ENCODE data around the gene MYO19. TPM values are rescaled to one million over a fixed set of nuclear protein-coding genes. Genes with fewer than 3 reads are reported as not detected.

MYO19 gene
- total and polyA plus RNA-seq, 2 of the 4 experiments (the other 2 are of a cell fraction) = 35.8 to 55.6 TPM

DNA sequence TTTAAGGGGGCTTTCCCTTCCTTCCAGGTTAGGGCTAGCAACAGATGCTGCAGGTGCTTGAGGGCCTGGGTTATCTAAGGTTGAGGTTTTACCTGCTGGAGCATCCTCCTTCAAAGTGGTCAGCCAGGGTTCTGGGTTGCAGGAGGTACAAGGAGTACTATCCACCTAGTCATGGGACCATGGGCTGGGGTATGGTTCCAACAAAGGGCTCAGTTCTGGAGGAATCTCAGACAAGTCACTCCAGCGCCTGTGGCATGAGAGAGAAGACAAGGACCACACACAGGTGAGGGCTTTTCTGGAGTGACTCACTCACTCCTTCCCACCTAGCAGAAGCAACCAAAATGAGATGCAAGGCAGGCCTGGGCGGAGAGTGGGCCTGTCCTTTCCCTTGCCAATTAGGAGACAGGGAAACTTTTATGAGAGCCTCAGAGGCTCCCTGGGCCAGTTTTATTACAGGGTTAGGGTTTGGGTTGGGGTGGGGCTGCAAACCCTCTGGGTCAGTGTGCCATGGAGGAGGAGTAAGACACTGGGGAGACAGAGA, 2.2 kb downstream of the MYO19 start:
- H3K4me3 ChIP-seq (ENCODE audit: insufficient read depth, low read depth, low read length) = no peak overlapping the region
- no peak overlapping the region for H2BK15ac ChIP-seq (ENCODE audit: low read depth, low read length)
- peaks cover 31 to 67% of the 10 kb centered on the region in 2 experiments for H3K79me1 ChIP-seq (ENCODE audit: low read depth in 1 of 2, low read length in 2 of 2)
- H2AK9ac ChIP-seq (replicated peaks; ENCODE audit: low read depth, low read length, poor library complexity) = no peak overlapping the region
- TF ChIP-seq MAZ (IDR thresholded peaks at IDR 0.05; ENCODE audit: borderline replicate concordance, low read depth, low read length) (no peak), FOS (IDR thresholded peaks at IDR 0.05; ENCODE audit: low read depth, low read length) (no peak), BHLHE40 (IDR thresholded peaks at IDR 0.05; ENCODE audit: low read depth, low read length) (no peak), MXI1 (IDR thresholded peaks at IDR 0.05; ENCODE audit: borderline replicate concordance, low read depth, low read length) (no peak), RCOR1 (IDR thresholded peaks at IDR 0.05; ENCODE audit: insufficient replicate concordance, low read length) (no peak), NFE2L2 (IDR thresholded peaks at IDR 0.05; ENCODE audit: low read depth, low read length) (no peak), CHD1 (IDR thresholded peaks at IDR 0.05; ENCODE audit: low read depth, low read length) (no peak), RFX5 (IDR thresholded peaks at IDR 0.05; ENCODE audit: low read depth, low read length) (no peak), POLR2A (IDR thresholded peaks at IDR 0.05; ENCODE audit: low read depth, low read length) (no peak), MAFK (IDR thresholded peaks at IDR 0.05; ENCODE audit: low read depth, low read length) (no peak), RAD21 (IDR thresholded peaks at IDR 0.05; ENCODE audit: low read length) (no peak), SMC3 (IDR thresholded peaks at IDR 0.05; ENCODE audit: low read depth, low read length) (no peak), CEBPB (IDR thresholded peaks at IDR 0.05; ENCODE audit: low read depth, low read length) (no peak)
- TF ChIP-seq, protein P1, sequence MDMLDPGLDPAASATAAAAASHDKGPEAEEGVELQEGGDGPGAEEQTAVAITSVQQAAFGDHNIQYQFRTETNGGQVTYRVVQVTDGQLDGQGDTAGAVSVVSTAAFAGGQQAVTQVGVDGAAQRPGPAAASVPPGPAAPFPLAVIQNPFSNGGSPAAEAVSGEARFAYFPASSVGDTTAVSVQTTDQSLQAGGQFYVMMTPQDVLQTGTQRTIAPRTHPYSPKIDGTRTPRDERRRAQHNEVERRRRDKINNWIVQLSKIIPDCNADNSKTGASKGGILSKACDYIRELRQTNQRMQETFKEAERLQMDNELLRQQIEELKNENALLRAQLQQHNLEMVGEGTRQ (IDR thresholded peaks at IDR 0.05; ENCODE audit: low read depth, low read length) = no peak
- TF ChIP-seq, protein P2, sequence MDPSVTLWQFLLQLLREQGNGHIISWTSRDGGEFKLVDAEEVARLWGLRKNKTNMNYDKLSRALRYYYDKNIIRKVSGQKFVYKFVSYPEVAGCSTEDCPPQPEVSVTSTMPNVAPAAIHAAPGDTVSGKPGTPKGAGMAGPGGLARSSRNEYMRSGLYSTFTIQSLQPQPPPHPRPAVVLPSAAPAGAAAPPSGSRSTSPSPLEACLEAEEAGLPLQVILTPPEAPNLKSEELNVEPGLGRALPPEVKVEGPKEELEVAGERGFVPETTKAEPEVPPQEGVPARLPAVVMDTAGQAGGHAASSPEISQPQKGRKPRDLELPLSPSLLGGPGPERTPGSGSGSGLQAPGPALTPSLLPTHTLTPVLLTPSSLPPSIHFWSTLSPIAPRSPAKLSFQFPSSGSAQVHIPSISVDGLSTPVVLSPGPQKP (IDR thresholded peaks at IDR 0.05; ENCODE audit: borderline replicate concordance, low read depth, low read length) = no peak
- H3K14ac ChIP-seq (replicated peaks; ENCODE audit: low read depth, low read length) = no peak overlapping the region
- dilution Hi-C loops (cut with HindIII; ENCODE audit: low sequenced_read_pairs, unreplicated experiment) = no loop called here
- H3K36me3 ChIP-seq (ENCODE audit: control insufficient read depth, insufficient read depth, low read length) = peaks cover 21% of the 10 kb centered on the region
- no peak overlapping the region for H3K18ac ChIP-seq (ENCODE audit: low read depth, low read length)
- no peak overlapping the region for H3K56ac ChIP-seq (ENCODE audit: extremely low read depth, insufficient read depth, low read length)
- POLR2A ChIA-PET (ENCODE audit: unreplicated experiment) = no interaction called here
- WGBS, 2 experiments (ENCODE audit: extremely low coverage in 2 of 2, insufficient read length in 1 of 2) = no CpG with 5 or more reads among the region's 2 CpGs
- H2BK120ac ChIP-seq (ENCODE audit: low read depth, low read length) = no peak overlapping the region
- CTCF ChIA-PET = no interaction called here
- peaks cover 18% of the 10 kb centered on the region; the same call in 1 of the 2 replicates for H3K9me1 ChIP-seq (ENCODE audit: insufficient read depth, low read length)
- no peak overlapping the region for H2BK20ac ChIP-seq (ENCODE audit: low read depth, low read length)
- no peak overlapping the region for H4K91ac ChIP-seq (ENCODE audit: insufficient read depth, low read depth, low read length)
- no TSS peak for BruUV-seq (replicated peaks)
- no peaks in the 10 kb centered on the region for H3K9me3 ChIP-seq (ENCODE audit: control insufficient read depth, insufficient read depth, low read length)
- no peak overlapping the region for H3K27ac ChIP-seq (ENCODE audit: insufficient read depth, low read length)
- no peak overlapping the region for H3K4me2 ChIP-seq (ENCODE audit: low read depth, low read length)
- H4K20me1 ChIP-seq (ENCODE audit: insufficient read depth, low read length) = peaks cover 6% of the 10 kb centered on the region
- in situ Hi-C loops (cut with MboI; ENCODE audit: low sequenced_read_pairs) = no loop called here
- H4K8ac ChIP-seq (ENCODE audit: low read depth in 2 of 2, low read length in 2 of 2) = no peak overlapping the region
- no peak overlapping the region for H2AFZ ChIP-seq (replicated peaks; ENCODE audit: low read length, poor library complexity)
- no peak overlapping the region for H3K4ac ChIP-seq (ENCODE audit: low read depth, low read length)
- ATAC-seq (ENCODE audit: low read depth) (no peak), DNase-seq (no peak)
- no peak overlapping the region for H2AK5ac ChIP-seq (ENCODE audit: low read depth, low read length)
- H3K27me3 ChIP-seq (ENCODE audit: control insufficient read depth, insufficient read depth, low read length) = no peaks in the 10 kb centered on the region
- peaks cover 5% of the 10 kb centered on the region for H3K4me1 ChIP-seq (ENCODE audit: control insufficient read depth, insufficient read depth, low read length)
- intact Hi-C loops (cut with micrococcal nuclease) = no loop called here
- H4K5ac ChIP-seq (ENCODE audit: low read depth, low read length) = no peak overlapping the region
- no peak overlapping the region for H2BK5ac ChIP-seq (ENCODE audit: low read depth, low read length, poor library complexity, severe bottlenecking)
- H3K9ac ChIP-seq (ENCODE audit: low read depth, low read length) = no peak overlapping the region
- H3K23ac ChIP-seq (ENCODE audit: low read depth, low read length) = no peak overlapping the region

Data from IMR-90 (cell line).